NB4 (cell line): ENCODE data around the gene CNTNAP4.

ENCODE experiments used
- DNase-seq: peaks from one replicate; pipeline ENCODE4 v3.0.0; 2010; ENCODE audit warnings: low read depth
- H3K4me3 ChIP-seq: one replicate; pipeline ENCODE4 v1.5.1; 2011; ENCODE audit warnings: mild to moderate bottlenecking, low read depth, low read length, moderate library complexity
- MYC ChIP-seq: IDR thresholded peaks from 2 replicates; pipeline ENCODE4 v1.6.1; 2011; ENCODE audit warnings: low read depth, low read length
- POLR2A ChIP-seq: IDR thresholded peaks from 2 replicates; pipeline ENCODE4 v1.6.1; 2011; ENCODE audit warnings: mild to moderate bottlenecking; ENCODE audit not compliant: insufficient read length; ENCODE audit errors: extremely low read depth
- TF ChIP-seq, protein P1 (sequence below): IDR thresholded peaks from 2 replicates; pipeline ENCODE4 v1.6.1; 2011; ENCODE audit warnings: low read depth, low read length
- TF ChIP-seq, protein P2 (sequence below): IDR thresholded peaks from one replicate; pipeline ENCODE4 v1.5.1; 2012; ENCODE audit warnings: low read depth, low read length

Gene CNTNAP4

DNA sequence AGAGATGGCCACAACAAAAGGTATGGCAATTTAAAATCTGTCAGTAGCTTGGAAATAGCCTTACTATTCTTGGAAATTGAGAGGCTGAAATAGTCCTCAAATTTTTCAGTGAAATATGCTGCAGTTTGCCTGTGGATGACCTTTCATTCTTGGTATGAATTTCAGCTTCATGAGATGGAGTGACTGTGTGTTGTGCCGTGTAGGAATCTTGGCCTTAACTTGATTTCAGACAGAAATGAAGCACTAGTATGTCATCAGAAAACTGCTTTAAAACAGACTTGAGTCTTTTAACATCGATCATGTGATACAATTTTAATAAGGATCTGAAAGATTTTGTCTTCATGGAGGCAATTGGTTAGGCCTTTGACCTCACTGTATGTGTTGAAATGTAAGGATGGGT, 247.2 kb downstream of the CNTNAP4 start:
- TF ChIP-seq MYC (no peak), POLR2A (no peak)
- TF ChIP-seq, protein P1, sequence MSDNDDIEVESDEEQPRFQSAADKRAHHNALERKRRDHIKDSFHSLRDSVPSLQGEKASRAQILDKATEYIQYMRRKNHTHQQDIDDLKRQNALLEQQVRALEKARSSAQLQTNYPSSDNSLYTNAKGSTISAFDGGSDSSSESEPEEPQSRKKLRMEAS: no peak
- TF ChIP-seq, protein P2, sequence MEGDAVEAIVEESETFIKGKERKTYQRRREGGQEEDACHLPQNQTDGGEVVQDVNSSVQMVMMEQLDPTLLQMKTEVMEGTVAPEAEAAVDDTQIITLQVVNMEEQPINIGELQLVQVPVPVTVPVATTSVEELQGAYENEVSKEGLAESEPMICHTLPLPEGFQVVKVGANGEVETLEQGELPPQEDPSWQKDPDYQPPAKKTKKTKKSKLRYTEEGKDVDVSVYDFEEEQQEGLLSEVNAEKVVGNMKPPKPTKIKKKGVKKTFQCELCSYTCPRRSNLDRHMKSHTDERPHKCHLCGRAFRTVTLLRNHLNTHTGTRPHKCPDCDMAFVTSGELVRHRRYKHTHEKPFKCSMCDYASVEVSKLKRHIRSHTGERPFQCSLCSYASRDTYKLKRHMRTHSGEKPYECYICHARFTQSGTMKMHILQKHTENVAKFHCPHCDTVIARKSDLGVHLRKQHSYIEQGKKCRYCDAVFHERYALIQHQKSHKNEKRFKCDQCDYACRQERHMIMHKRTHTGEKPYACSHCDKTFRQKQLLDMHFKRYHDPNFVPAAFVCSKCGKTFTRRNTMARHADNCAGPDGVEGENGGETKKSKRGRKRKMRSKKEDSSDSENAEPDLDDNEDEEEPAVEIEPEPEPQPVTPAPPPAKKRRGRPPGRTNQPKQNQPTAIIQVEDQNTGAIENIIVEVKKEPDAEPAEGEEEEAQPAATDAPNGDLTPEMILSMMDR: no peak
- H3K4me3 ChIP-seq: no peak overlapping the region
- no peak for DNase-seq

DNA sequence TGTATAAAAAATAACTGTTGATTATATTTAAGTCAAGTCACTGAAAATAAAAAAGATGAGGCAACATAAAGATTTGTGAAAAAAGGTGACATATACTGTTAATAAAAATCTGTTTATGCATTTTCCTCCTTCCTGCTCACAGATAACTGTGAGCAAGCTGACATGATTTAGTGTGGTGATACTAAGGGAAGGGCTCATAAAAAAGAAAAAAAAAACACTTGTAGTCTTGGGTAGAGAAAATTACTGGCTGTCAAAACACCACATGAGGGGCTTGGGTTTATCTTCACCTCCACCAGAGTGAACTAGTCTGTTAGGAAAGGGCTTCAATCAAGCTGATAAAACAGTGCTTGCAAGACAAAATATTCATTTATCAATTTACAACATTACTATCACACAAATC, 247.6 kb downstream of the CNTNAP4 start:
- H3K4me3 ChIP-seq: no peak overlapping the region
- no peak for DNase-seq
- TF ChIP-seq POLR2A (no peak), MYC (no peak)
- TF ChIP-seq, protein P2: no peak
- TF ChIP-seq, protein P1: no peak

DNA sequence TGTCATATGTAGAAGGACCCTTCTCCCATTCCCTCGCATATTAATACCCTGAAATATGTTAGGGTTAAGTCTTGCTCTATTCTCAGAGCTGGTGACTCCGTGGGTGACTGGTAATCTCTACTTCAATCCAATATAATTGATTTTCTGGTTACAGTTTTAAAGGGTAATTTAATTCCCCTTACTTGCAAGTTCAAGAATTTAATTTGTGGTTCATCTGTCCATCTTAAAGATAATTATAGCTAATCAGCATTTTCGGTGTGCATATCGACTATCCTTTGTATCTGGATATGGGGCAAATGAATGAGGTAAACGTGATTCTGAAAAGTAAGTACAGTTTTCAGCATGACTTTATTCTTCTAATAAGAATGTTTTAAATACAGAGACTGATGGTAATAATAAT, 250.0 kb downstream of the CNTNAP4 start:
- no peak overlapping the region for H3K4me3 ChIP-seq
- no peak for DNase-seq
- TF ChIP-seq, protein P1: no peak
- no peak for TF ChIP-seq MYC
- TF ChIP-seq, protein P2: no peak
- TF ChIP-seq POLR2A: no peak

DNA sequence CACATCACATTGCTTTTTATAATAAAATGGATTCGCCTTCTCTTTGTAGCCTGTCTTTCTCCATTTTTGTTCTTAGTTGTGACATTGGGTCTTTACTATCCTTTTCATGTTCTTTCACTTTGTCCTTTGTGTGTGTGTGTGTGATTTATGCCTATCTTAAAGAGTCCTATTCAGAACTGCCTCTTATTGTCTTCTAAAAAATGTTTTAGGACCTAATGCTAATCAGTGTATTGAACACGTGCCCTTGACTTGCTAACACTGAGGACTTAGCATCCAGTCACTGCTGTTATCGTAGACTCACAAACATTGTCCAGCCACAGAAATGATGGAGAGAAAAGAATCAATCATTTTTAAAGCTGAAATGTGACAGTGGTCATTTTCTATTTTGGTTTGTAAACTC, 251.9 kb downstream of the CNTNAP4 start:
- DNase-seq: no peak
- H3K4me3 ChIP-seq: no peak overlapping the region
- TF ChIP-seq POLR2A: no peak
- TF ChIP-seq, protein P2: no peak
- TF ChIP-seq, protein P1: no peak
- no peak for TF ChIP-seq MYC

DNA sequence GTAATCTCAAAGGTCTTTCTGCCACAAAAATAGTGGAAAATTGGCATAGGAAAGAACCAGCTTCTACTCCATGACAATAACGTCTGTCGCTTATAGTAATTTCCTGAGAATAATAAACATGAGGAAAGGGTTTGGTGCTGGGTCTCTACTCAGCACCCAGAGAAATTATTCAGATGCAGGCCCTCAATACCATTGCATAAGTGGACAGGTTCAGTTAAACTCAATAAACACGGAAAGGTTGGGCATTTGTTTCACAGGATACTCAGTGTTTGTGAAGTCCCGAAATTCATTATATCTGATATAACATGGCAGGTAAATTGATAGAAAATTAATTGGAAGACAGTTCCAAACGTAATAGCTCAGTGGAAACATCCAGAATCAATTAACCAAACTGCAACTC, 254.0 kb downstream of the CNTNAP4 start:
- H3K4me3 ChIP-seq: no peak overlapping the region
- TF ChIP-seq MYC: no peak
- TF ChIP-seq POLR2A: no peak
- TF ChIP-seq, protein P1: no peak
- TF ChIP-seq, protein P2: no peak
- DNase-seq: no peak
